ENCODE results near the gene ZNF804B. TPM values are rescaled to one million over a fixed set of nuclear protein-coding genes. Genes with fewer than 3 reads are reported as not detected.

Gene ZNF804B
- total RNA-seq, 1 donor from 2014 or later = not detected

DNA sequence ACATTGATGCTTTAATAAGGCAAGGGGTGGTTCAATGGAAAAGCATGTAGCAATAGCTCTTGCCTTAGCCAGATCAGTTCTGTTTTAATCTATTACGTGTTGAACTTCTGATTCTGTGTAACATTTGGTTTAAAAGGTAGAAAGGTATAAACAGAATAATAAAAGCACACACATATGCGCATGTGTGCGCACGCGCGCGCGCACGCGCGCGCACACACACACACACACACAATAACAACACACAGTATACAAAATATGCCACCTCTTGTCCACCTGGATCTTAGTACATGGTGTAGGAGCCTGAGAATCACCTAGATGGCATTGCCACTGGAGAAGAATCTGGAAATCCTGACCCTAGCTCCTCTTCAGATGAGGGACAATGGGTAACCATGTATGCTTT, 85.6 kb downstream of the ZNF804B start:
- no peak for DNase-seq (ENCODE audit: low spot score)
- Mint-ChIP-seq H3K9me3 (ENCODE audit: unreplicated experiment) (no peaks in the 10 kb centered on the region), H3K27me3 (ENCODE audit: unreplicated experiment) (no peaks in the 10 kb centered on the region), H3K27ac (ENCODE audit: unreplicated experiment) (no peak overlapping the region), H3K36me3 (ENCODE audit: low read depth, unreplicated experiment) (no peaks in the 10 kb centered on the region), H3K4me1 (ENCODE audit: unreplicated experiment) (peaks cover 4% of the 10 kb centered on the region), H3K4me3 (ENCODE audit: unreplicated experiment) (no peak overlapping the region)
- TF ChIP-seq, protein P1, sequence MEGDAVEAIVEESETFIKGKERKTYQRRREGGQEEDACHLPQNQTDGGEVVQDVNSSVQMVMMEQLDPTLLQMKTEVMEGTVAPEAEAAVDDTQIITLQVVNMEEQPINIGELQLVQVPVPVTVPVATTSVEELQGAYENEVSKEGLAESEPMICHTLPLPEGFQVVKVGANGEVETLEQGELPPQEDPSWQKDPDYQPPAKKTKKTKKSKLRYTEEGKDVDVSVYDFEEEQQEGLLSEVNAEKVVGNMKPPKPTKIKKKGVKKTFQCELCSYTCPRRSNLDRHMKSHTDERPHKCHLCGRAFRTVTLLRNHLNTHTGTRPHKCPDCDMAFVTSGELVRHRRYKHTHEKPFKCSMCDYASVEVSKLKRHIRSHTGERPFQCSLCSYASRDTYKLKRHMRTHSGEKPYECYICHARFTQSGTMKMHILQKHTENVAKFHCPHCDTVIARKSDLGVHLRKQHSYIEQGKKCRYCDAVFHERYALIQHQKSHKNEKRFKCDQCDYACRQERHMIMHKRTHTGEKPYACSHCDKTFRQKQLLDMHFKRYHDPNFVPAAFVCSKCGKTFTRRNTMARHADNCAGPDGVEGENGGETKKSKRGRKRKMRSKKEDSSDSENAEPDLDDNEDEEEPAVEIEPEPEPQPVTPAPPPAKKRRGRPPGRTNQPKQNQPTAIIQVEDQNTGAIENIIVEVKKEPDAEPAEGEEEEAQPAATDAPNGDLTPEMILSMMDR (IDR thresholded peaks at IDR 0.05; ENCODE audit: unreplicated experiment) = no peak

DNA sequence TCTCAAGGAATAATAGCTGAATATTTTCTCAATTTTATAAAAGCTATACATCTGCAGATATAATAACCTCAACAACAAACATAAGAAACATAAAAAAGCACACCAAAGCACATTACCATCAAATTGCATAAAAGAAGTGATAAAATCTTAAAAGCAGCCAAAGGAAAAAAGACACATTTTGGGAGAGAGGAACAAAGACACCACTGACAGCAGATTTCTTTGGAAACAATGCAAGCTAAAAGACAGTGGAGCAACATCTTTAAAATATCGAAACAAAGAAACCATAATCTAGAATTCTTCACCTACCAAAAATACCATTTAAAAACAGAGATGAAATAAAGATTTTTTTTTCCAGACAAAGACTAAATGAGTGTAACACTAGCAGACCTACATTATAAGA, 91.7 kb downstream of the ZNF804B start:
- H3K4me3 Mint-ChIP-seq (ENCODE audit: unreplicated experiment) = no peak overlapping the region
- H3K9me3 Mint-ChIP-seq (ENCODE audit: unreplicated experiment) = no peaks in the 10 kb centered on the region
- TF ChIP-seq, protein P1 (IDR thresholded peaks at IDR 0.05; ENCODE audit: unreplicated experiment) = no peak
- no peaks in the 10 kb centered on the region for H3K36me3 Mint-ChIP-seq (ENCODE audit: low read depth, unreplicated experiment)
- peaks cover 3% of the 10 kb centered on the region for H3K4me1 Mint-ChIP-seq (ENCODE audit: unreplicated experiment)
- no peak for DNase-seq (ENCODE audit: low spot score)
- no peaks in the 10 kb centered on the region for H3K27me3 Mint-ChIP-seq (ENCODE audit: unreplicated experiment)
- H3K27ac Mint-ChIP-seq (ENCODE audit: unreplicated experiment) = no peak overlapping the region

DNA sequence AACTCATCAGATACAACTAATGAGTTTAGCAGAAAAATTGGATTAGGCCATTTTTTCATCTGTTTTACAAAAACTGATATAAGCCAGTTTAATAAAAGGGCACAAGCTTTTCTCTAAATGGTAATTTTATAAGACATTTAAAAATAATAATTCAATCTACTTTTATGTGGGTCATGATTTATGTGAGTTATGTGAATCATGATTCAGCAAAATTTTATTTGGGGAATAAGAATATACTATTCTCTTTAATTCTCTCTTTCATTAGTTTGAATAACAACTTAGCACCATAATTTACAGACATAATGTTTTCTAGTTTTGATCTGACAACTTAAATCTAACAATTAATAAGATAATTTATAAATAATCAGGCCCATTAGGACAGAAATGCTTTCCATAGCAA, 99.8 kb downstream of the ZNF804B start:
- no peak overlapping the region for H3K27ac Mint-ChIP-seq (ENCODE audit: unreplicated experiment)
- DNase-seq (ENCODE audit: low spot score) = no peak
- H3K36me3 Mint-ChIP-seq (ENCODE audit: low read depth, unreplicated experiment) = no peaks in the 10 kb centered on the region
- H3K4me1 Mint-ChIP-seq (ENCODE audit: unreplicated experiment) = no peaks in the 10 kb centered on the region
- TF ChIP-seq, protein P1 (IDR thresholded peaks at IDR 0.05; ENCODE audit: unreplicated experiment) = no peak
- H3K4me3 Mint-ChIP-seq (ENCODE audit: unreplicated experiment) = no peak overlapping the region
- H3K27me3 Mint-ChIP-seq (ENCODE audit: unreplicated experiment) = peaks cover 1% of the 10 kb centered on the region
- H3K9me3 Mint-ChIP-seq (ENCODE audit: unreplicated experiment) = no peaks in the 10 kb centered on the region

DNA sequence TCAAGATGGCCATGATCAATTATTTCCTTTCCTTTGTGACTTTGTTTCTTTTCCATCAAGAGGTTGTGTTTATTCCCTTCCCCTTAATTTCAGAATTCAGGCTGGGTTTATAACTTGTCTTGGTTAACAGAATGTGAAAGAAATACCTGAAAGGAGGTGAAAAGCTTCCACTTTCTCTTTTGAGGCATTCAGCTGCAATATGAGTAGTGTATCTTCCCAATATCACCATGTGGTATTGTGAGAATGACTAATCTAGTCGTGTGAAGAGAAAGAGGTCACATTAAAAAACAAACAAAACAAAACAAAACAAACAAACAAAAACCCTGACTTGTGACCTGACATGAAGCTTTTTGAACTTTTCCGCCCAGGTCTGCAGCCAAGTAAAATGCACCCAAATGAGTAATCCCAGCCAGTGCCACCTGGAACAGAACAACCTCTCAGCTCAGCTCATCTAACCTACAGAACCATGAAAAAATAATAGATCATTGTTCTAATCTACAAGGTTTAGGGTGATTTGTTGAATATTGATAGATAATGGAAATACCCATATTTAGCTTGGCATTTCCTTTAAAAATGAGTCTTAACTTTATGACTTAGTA, 106.9 kb downstream of the ZNF804B start:
- no peak overlapping the region for H3K4me3 Mint-ChIP-seq (ENCODE audit: unreplicated experiment)
- TF ChIP-seq, protein P1 (IDR thresholded peaks at IDR 0.05; ENCODE audit: unreplicated experiment) = no peak

DNA sequence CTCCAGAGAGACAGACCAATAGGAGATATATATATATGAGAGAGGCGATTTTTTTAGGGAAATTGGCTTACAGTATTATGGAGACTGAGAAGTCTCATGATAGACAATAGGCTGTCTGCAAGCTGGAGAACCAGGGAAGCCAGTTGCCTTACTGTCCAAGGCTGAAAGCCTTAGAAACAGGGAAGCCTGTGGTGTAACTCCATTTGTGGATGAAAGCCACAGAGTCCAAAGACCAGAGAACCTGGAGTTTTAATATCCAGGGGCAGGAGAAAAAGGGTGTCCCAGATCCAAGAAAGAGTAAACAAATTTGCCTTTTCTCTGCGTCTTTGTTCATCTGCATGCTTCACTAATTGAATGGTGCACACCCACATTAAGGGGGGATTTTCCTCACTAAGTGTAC, 107.7 kb downstream of the ZNF804B start:
- no peak for DNase-seq (ENCODE audit: low spot score)
- H3K27ac Mint-ChIP-seq (ENCODE audit: unreplicated experiment) = no peak overlapping the region
- H3K36me3 Mint-ChIP-seq (ENCODE audit: low read depth, unreplicated experiment) = no peaks in the 10 kb centered on the region
- H3K4me3 Mint-ChIP-seq (ENCODE audit: unreplicated experiment) = no peak overlapping the region
- no peaks in the 10 kb centered on the region for H3K9me3 Mint-ChIP-seq (ENCODE audit: unreplicated experiment)
- H3K4me1 Mint-ChIP-seq (ENCODE audit: unreplicated experiment) = no peaks in the 10 kb centered on the region
- H3K27me3 Mint-ChIP-seq (ENCODE audit: unreplicated experiment) = peaks cover 1% of the 10 kb centered on the region
- TF ChIP-seq, protein P1 (IDR thresholded peaks at IDR 0.05; ENCODE audit: unreplicated experiment) = no peak

More for the DNA sequence above, 106.9 kb downstream of the ZNF804B start:
- H3K27me3 Mint-ChIP-seq (ENCODE audit: unreplicated experiment) = peaks cover 1% of the 10 kb centered on the region
- H3K27ac Mint-ChIP-seq (ENCODE audit: unreplicated experiment) = no peak overlapping the region
- H3K4me1 Mint-ChIP-seq (ENCODE audit: unreplicated experiment) = no peaks in the 10 kb centered on the region
- H3K9me3 Mint-ChIP-seq (ENCODE audit: unreplicated experiment) = no peaks in the 10 kb centered on the region
- no peaks in the 10 kb centered on the region for H3K36me3 Mint-ChIP-seq (ENCODE audit: low read depth, unreplicated experiment)
- no peak for DNase-seq (ENCODE audit: low spot score)
